ENCODE results near the gene WNT4. TPM values are rescaled to one million over a fixed set of nuclear protein-coding genes. Genes with fewer than 3 reads are reported as not detected.

WNT4 gene
- total RNA-seq, 1 experiment from 2014 or later: not detected

DNA sequence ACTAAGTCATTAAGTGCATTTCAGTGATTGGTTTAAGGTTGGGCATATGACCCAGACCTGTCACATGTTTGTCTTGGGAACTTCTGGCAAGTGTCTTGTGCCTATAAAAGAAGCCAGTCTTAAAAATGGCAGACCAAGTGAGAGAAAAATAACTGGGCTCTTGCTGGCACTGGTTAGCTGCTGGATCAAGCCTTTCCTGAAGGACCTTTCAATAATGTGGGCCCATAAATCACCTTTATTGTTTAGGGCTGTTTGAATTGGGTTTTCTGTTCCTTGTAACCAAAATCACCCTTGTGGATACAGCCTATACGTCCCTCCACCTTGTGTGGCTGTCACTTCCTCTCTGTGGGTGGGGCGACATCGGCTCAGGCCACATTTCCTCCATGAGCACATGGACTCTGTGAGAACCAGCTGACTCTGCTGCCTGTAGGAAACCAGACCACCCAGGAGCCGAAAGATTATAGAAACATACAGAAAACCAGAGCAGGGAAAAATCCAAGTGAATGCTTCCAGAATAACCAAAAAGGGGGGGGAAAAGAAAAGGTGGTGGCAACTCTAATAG, 25.6 kb upstream of the WNT4 start:
- Histone ChIP-seq H4K20me1 (ENCODE audit: insufficient read depth, low read depth, low read length) (no peaks in the 10 kb centered on the region), H2AFZ (ENCODE audit: low read length) (no peak overlapping the region), H3K4me1 (ENCODE audit: low read length) (no peaks in the 10 kb centered on the region), H3K9me3 (ENCODE audit: low read length) (no peaks in the 10 kb centered on the region), H3K27me3 (ENCODE audit: low read length) (no peaks in the 10 kb centered on the region), H3K9ac (ENCODE audit: low read length) (no peak overlapping the region), H3K4me3 (ENCODE audit: low read length) (no peak overlapping the region), H3K79me2 (ENCODE audit: low read length) (no peaks in the 10 kb centered on the region), H3K4me2 (ENCODE audit: low read depth, low read length, poor library complexity, severe bottlenecking) (no peak overlapping the region), H3K27ac (ENCODE audit: low read length) (no peak overlapping the region), H3K9me2 (replicated peaks; ENCODE audit: insufficient read depth, low read length) (no peaks in the 10 kb centered on the region), H3K36me3 (ENCODE audit: insufficient read depth, low read length) (no peaks in the 10 kb centered on the region)
- DNase-seq: no peak

- Histone ChIP-seq H3K9me3 (ENCODE audit: low read length) (no peaks in the 10 kb centered on the region), H3K4me3 (ENCODE audit: low read length) (no peak overlapping the region), H3K27me3 (ENCODE audit: low read length) (no peaks in the 10 kb centered on the region), H3K36me3 (ENCODE audit: insufficient read depth, low read length) (no peaks in the 10 kb centered on the region), H3K9ac (ENCODE audit: low read length) (no peak overlapping the region), H2AFZ (ENCODE audit: low read length) (no peak overlapping the region), H3K4me1 (ENCODE audit: low read length) (no peaks in the 10 kb centered on the region), H4K20me1 (ENCODE audit: insufficient read depth, low read depth, low read length) (no peaks in the 10 kb centered on the region; the same call in 1 of the 2 replicates), H3K4me2 (ENCODE audit: low read depth, low read length, poor library complexity, severe bottlenecking) (no peak overlapping the region), H3K79me2 (ENCODE audit: low read length) (no peaks in the 10 kb centered on the region), H3K27ac (ENCODE audit: low read length) (no peak overlapping the region), H3K9me2 (replicated peaks; ENCODE audit: insufficient read depth, low read length) (no peaks in the 10 kb centered on the region)
- DNase-seq: no peak
Measured at GRCh38 chr1:22166439-22166838, 23.5 kb upstream of the WNT4 start.

GRCh38 chr1:22164841-22165808, 22.2 kb upstream of the WNT4 start:
- Histone ChIP-seq H3K36me3 (ENCODE audit: insufficient read depth, low read length) (no peaks in the 10 kb centered on the region), H2AFZ (ENCODE audit: low read length) (no peak overlapping the region), H3K9me3 (ENCODE audit: low read length) (no peaks in the 10 kb centered on the region), H3K9ac (ENCODE audit: low read length) (no peak overlapping the region), H3K9me2 (replicated peaks; ENCODE audit: insufficient read depth, low read length) (no peaks in the 10 kb centered on the region), H3K4me2 (ENCODE audit: low read depth, low read length, poor library complexity, severe bottlenecking) (no peak overlapping the region), H3K79me2 (ENCODE audit: low read length) (no peaks in the 10 kb centered on the region), H3K4me1 (ENCODE audit: low read length) (no peaks in the 10 kb centered on the region), H3K27ac (ENCODE audit: low read length) (no peak overlapping the region), H4K20me1 (ENCODE audit: insufficient read depth, low read depth, low read length) (peaks cover 2% of the 10 kb centered on the region; the same call in 1 of the 2 replicates), H3K27me3 (ENCODE audit: low read length) (no peaks in the 10 kb centered on the region), H3K4me3 (ENCODE audit: low read length) (no peak overlapping the region)
- no peak for DNase-seq

GRCh38 chr1:22163564-22163963, 20.7 kb upstream of the WNT4 start:
- Histone ChIP-seq H3K4me1 (ENCODE audit: low read length) (no peaks in the 10 kb centered on the region), H3K36me3 (ENCODE audit: insufficient read depth, low read length) (no peaks in the 10 kb centered on the region), H2AFZ (ENCODE audit: low read length) (no peak overlapping the region)

GRCh38 chr1:22163137-22163536, 20.2 kb upstream of the WNT4 start:
- H3K27me3 ChIP-seq (ENCODE audit: low read length): no peaks in the 10 kb centered on the region
- no peak overlapping the region for H3K4me2 ChIP-seq (ENCODE audit: low read depth, low read length, poor library complexity, severe bottlenecking)
- peaks cover 2% of the 10 kb centered on the region; the same call in 1 of the 2 replicates for H4K20me1 ChIP-seq (ENCODE audit: insufficient read depth, low read depth, low read length)
- H3K79me2 ChIP-seq (ENCODE audit: low read length): no peaks in the 10 kb centered on the region
- H3K9ac ChIP-seq (ENCODE audit: low read length): no peak overlapping the region
- no peaks in the 10 kb centered on the region for H3K9me3 ChIP-seq (ENCODE audit: low read length)
- H3K9me2 ChIP-seq (replicated peaks; ENCODE audit: insufficient read depth, low read length): no peaks in the 10 kb centered on the region
- no peaks in the 10 kb centered on the region for H3K4me1 ChIP-seq (ENCODE audit: low read length)
- no peak overlapping the region for H2AFZ ChIP-seq (ENCODE audit: low read length)
- no peak overlapping the region for H3K27ac ChIP-seq (ENCODE audit: low read length)
- no peak overlapping the region for H3K4me3 ChIP-seq (ENCODE audit: low read length)
- DNase-seq: no peak
- no peaks in the 10 kb centered on the region for H3K36me3 ChIP-seq (ENCODE audit: insufficient read depth, low read length)

More at GRCh38 chr1:22163564-22163963, 20.7 kb upstream of the WNT4 start:
- H3K9ac ChIP-seq (ENCODE audit: low read length): no peak overlapping the region
- no peaks in the 10 kb centered on the region for H3K9me2 ChIP-seq (replicated peaks; ENCODE audit: insufficient read depth, low read length)
- no peak for DNase-seq
- no peak overlapping the region for H3K27ac ChIP-seq (ENCODE audit: low read length)
- no peak overlapping the region for H3K4me2 ChIP-seq (ENCODE audit: low read depth, low read length, poor library complexity, severe bottlenecking)
- no peaks in the 10 kb centered on the region for H3K79me2 ChIP-seq (ENCODE audit: low read length)
- no peaks in the 10 kb centered on the region for H3K9me3 ChIP-seq (ENCODE audit: low read length)
- H4K20me1 ChIP-seq (ENCODE audit: insufficient read depth, low read depth, low read length): peaks cover 2% of the 10 kb centered on the region; the same call in 1 of the 2 replicates
- no peak overlapping the region for H3K4me3 ChIP-seq (ENCODE audit: low read length)
- no peaks in the 10 kb centered on the region for H3K27me3 ChIP-seq (ENCODE audit: low read length)

GRCh38 chr1:22159891-22160290, 17.0 kb upstream of the WNT4 start:
- no peaks in the 10 kb centered on the region for H3K27me3 ChIP-seq (ENCODE audit: low read length)
- H3K4me2 ChIP-seq (ENCODE audit: low read depth, low read length, poor library complexity, severe bottlenecking): no peak overlapping the region
- H3K9me3 ChIP-seq (ENCODE audit: low read length): no peaks in the 10 kb centered on the region
- H3K9ac ChIP-seq (ENCODE audit: low read length): no peak overlapping the region
- H3K36me3 ChIP-seq (ENCODE audit: insufficient read depth, low read length): no peaks in the 10 kb centered on the region
- no peaks in the 10 kb centered on the region for H3K79me2 ChIP-seq (ENCODE audit: low read length)
- no peak for DNase-seq
- no peak overlapping the region for H3K4me3 ChIP-seq (ENCODE audit: low read length)
- H3K9me2 ChIP-seq (replicated peaks; ENCODE audit: insufficient read depth, low read length): no peaks in the 10 kb centered on the region
- no peak overlapping the region for H2AFZ ChIP-seq (ENCODE audit: low read length)
- no peaks in the 10 kb centered on the region for H3K4me1 ChIP-seq (ENCODE audit: low read length)
- no peak overlapping the region for H3K27ac ChIP-seq (ENCODE audit: low read length)
- peaks cover 2% of the 10 kb centered on the region; the same call in 1 of the 2 replicates for H4K20me1 ChIP-seq (ENCODE audit: insufficient read depth, low read depth, low read length)

DNA sequence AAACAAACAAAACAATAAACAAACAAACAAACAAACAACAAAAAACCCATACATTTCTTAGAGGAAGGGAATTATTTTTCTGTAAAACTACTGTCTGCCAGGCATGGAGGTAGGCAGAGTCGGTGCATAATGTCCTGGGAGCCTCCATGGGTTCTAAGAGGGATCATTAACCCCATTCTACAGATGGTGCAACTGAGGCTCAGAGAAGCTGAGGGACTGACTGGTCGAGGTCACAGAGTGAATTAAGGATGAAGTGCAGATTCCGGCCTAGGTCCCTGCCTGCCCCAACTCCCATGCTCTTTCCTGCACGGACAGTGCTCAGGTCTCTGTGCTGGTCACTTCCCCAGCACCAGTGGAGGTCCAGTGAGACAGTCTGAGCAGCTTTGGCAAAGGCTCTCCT, 15.8 kb upstream of the WNT4 start:
- Histone ChIP-seq H3K9ac (ENCODE audit: low read length) (no peak overlapping the region), H3K4me1 (ENCODE audit: low read length) (no peaks in the 10 kb centered on the region), H3K9me3 (ENCODE audit: low read length) (no peaks in the 10 kb centered on the region), H3K4me2 (ENCODE audit: low read depth, low read length, poor library complexity, severe bottlenecking) (no peak overlapping the region), H3K4me3 (ENCODE audit: low read length) (no peak overlapping the region), H3K79me2 (ENCODE audit: low read length) (no peaks in the 10 kb centered on the region), H3K9me2 (replicated peaks; ENCODE audit: insufficient read depth, low read length) (no peaks in the 10 kb centered on the region), H4K20me1 (ENCODE audit: insufficient read depth, low read depth, low read length) (peaks cover 2% of the 10 kb centered on the region; the same call in 1 of the 2 replicates), H2AFZ (ENCODE audit: low read length) (no peak overlapping the region), H3K27ac (ENCODE audit: low read length) (no peak overlapping the region), H3K27me3 (ENCODE audit: low read length) (no peaks in the 10 kb centered on the region), H3K36me3 (ENCODE audit: insufficient read depth, low read length) (no peaks in the 10 kb centered on the region)
- no peak for DNase-seq

DNA sequence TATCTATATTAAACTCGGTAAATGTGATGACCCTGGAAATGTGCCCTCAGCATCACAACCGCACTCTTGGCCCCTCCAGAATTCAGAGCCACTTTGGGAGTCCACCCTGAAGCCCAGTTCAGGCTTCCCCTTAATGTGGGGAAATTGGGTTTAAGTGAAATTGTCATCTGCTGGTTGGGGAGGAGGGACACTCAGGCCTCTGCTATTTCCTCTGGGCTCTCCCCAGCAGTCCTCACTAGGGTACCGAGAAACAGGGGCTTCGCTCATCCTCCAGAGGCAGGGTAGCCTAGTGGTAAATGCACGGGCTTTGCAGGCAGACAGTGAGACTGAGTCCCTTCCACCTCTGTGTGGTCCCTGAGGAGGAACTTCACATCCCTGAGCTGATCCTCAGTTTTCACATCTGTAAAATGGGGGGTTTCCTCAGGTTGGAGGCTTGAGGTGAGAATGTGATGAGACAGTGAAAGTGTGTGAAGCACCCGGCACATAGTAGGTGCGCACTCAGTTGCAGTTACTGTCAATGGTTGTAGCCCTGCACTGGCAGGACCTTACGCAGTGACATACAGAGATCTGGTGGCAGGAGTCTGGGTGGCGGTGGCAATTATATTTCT, 14.6 kb upstream of the WNT4 start:
- DNase-seq: no peak
- peaks cover 2% of the 10 kb centered on the region; the same call in 1 of the 2 replicates for H4K20me1 ChIP-seq (ENCODE audit: insufficient read depth, low read depth, low read length)
- no peak overlapping the region for H2AFZ ChIP-seq (ENCODE audit: low read length)
- H3K9ac ChIP-seq (ENCODE audit: low read length): no peak overlapping the region
- H3K4me3 ChIP-seq (ENCODE audit: low read length): no peak overlapping the region
- no peaks in the 10 kb centered on the region for H3K9me2 ChIP-seq (replicated peaks; ENCODE audit: insufficient read depth, low read length)
- H3K4me2 ChIP-seq (ENCODE audit: low read depth, low read length, poor library complexity, severe bottlenecking): no peak overlapping the region
- no peaks in the 10 kb centered on the region for H3K79me2 ChIP-seq (ENCODE audit: low read length)
- H3K9me3 ChIP-seq (ENCODE audit: low read length): no peaks in the 10 kb centered on the region
- no peaks in the 10 kb centered on the region for H3K27me3 ChIP-seq (ENCODE audit: low read length)
- H3K27ac ChIP-seq (ENCODE audit: low read length): no peak overlapping the region
- no peaks in the 10 kb centered on the region for H3K4me1 ChIP-seq (ENCODE audit: low read length)
- H3K36me3 ChIP-seq (ENCODE audit: insufficient read depth, low read length): no peaks in the 10 kb centered on the region
